ENCODE measurements around the gene CYP3A5. TPM values are rescaled to one million over a fixed set of nuclear protein-coding genes. Genes with fewer than 3 reads are reported as not detected.

CYP3A5 gene
- polyA plus RNA-seq, 1 donor (not counting 4 experiments of a cell fraction or from before 2014, with no cell fraction given): 3.4 TPM

DNA sequence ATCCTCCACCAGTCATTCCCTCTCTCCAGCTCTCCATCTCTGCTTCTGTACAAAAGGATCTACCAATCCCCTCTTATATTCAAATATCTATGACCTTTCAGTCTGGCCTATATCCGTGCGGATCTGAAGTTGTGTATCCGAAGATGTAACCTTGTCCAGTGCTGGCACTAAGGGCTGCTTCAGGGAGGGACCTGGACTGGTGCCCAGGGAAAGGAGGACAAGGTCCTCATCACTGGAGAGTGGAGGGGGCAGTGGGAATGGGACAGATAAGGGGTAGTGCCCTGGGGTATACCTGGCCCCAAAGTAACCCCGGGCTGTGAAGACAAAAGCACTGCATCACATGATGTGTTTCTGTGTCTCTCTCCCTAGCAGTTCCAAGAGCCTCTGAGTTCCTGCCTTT lies 80.0 kb downstream of the CYP3A5 start:
- no peaks in the 10 kb centered on the region for H4K20me1 ChIP-seq (ENCODE audit: control insufficient read depth, extremely low read depth, insufficient read depth, low read length)
- FAIRE-seq: no peak
- no peak overlapping the region for H3K4me2 ChIP-seq (ENCODE audit: control insufficient read depth, extremely low read depth, insufficient read depth, low read depth, low read length)
- dilution Hi-C loops (cut with MboI; ENCODE audit: extremely low pct_ligation_motif_present, low sequenced_read_pairs): no loop called here
- no peaks in the 10 kb centered on the region for H3K79me2 ChIP-seq (ENCODE audit: control insufficient read depth, insufficient read depth, low read length)
- no peak overlapping the region for H3K4me3 ChIP-seq (ENCODE audit: control insufficient read depth in 2 of 3, extremely low read depth in 1 of 3, insufficient read depth in 2 of 3, low read depth in 1 of 3, low read length in 3 of 3)
- no peaks in the 10 kb centered on the region for H3K36me3 ChIP-seq (ENCODE audit: control insufficient read depth in 2 of 2, extremely low read depth in 1 of 2, insufficient read depth in 2 of 2, low read length in 2 of 2)
- no peak for DNase-seq (ENCODE audit: low read depth, low spot score)
- TF ChIP-seq, protein P1, sequence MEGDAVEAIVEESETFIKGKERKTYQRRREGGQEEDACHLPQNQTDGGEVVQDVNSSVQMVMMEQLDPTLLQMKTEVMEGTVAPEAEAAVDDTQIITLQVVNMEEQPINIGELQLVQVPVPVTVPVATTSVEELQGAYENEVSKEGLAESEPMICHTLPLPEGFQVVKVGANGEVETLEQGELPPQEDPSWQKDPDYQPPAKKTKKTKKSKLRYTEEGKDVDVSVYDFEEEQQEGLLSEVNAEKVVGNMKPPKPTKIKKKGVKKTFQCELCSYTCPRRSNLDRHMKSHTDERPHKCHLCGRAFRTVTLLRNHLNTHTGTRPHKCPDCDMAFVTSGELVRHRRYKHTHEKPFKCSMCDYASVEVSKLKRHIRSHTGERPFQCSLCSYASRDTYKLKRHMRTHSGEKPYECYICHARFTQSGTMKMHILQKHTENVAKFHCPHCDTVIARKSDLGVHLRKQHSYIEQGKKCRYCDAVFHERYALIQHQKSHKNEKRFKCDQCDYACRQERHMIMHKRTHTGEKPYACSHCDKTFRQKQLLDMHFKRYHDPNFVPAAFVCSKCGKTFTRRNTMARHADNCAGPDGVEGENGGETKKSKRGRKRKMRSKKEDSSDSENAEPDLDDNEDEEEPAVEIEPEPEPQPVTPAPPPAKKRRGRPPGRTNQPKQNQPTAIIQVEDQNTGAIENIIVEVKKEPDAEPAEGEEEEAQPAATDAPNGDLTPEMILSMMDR (optimal IDR thresholded peaks at IDR 0.05 in 1 of 3, IDR thresholded peaks at IDR 0.05 in 1 of 3, conservative IDR thresholded peaks at IDR 0.05 in 1 of 3; ENCODE audit: extremely low read depth in 1 of 3, insufficient read depth in 2 of 3, low read length in 3 of 3): no peak
- no peak for TF ChIP-seq EZH2 (IDR thresholded peaks at IDR 0.05; ENCODE audit: low read length)
- H3K27me3 ChIP-seq (ENCODE audit: control insufficient read depth, extremely low read depth, insufficient read depth, low read length): no peaks in the 10 kb centered on the region
- no peaks in the 10 kb centered on the region for H3K9me3 ChIP-seq (ENCODE audit: control insufficient read depth, low read depth, low read length)
- no peaks in the 10 kb centered on the region for H3K4me1 ChIP-seq (ENCODE audit: control insufficient read depth, extremely low read depth, insufficient read depth, low read length)
- H2AFZ ChIP-seq (ENCODE audit: control insufficient read depth, low read length): no peak overlapping the region
- H3K27ac ChIP-seq (ENCODE audit: control insufficient read depth, insufficient read depth, low read length): no peak overlapping the region
- H3K9ac ChIP-seq (ENCODE audit: control insufficient read depth, extremely low read depth, insufficient read depth, low read length): no peak overlapping the region
- no peaks in the 10 kb centered on the region for H3K9me1 ChIP-seq (ENCODE audit: control insufficient read depth, extremely low read depth, insufficient read depth, low read length)

Small RNAs within 50 kb of the gene (small RNA-seq; reads per million reads assigned to genes)
- 0 reads per million in 3 experiments for gene CYP3A51P (ENCODE audit: insufficient read length in 3 of 3, low read depth in 3 of 3, low replicate concordance in 1 of 3)
- 0 reads per million in 3 experiments for gene CYP3A7-CYP3A51P (ENCODE audit: insufficient read length in 3 of 3, low read depth in 3 of 3, low replicate concordance in 1 of 3)

Other genes starting within 250 kb of the CYP3A5 start
- 2.8 to 3.5 TPM (median 3.3 TPM) in 3 replicates for gene PTCD1, start 241.2 kb downstream of the CYP3A5 start, polyA plus RNA-seq
- 21.8 to 28.6 TPM (median 25.0 TPM) in 3 replicates for gene CPSF4, start 241.1 kb downstream of the CYP3A5 start, polyA plus RNA-seq
- 741 to 2,588 TPM (median 871 TPM) in 3 replicates for gene ATP5MF, start 213.8 kb downstream of the CYP3A5 start, polyA plus RNA-seq
- gene ZNF789, start 207.1 kb downstream of the CYP3A5 start, polyA plus RNA-seq: 5.4 to 17.5 TPM (median 14.7 TPM) in 3 replicates
- gene ZNF394, start 179.7 kb downstream of the CYP3A5 start, polyA plus RNA-seq: 9.1 to 10.4 TPM (median 10.1 TPM) in 3 replicates
- 7.4 to 8.4 TPM (median 8.4 TPM) in 3 replicates for gene ZKSCAN5, start 175.3 kb downstream of the CYP3A5 start, polyA plus RNA-seq
- 5.5 to 7.6 TPM (median 5.7 TPM) in 3 replicates for gene FAM200A, start 127.9 kb downstream of the CYP3A5 start, polyA plus RNA-seq
- 46.2 to 71.1 TPM (median 59.6 TPM) in 3 replicates for gene ZNF655, start 121.4 kb downstream of the CYP3A5 start, polyA plus RNA-seq
- 0.18 to 0.26 TPM (median 0.23 TPM) in 3 replicates for gene TMEM225B, start 81.7 kb downstream of the CYP3A5 start, polyA plus RNA-seq
- gene ZSCAN25, start 63.0 kb downstream of the CYP3A5 start, polyA plus RNA-seq: 10.3 to 13.1 TPM (median 11.6 TPM) in 3 replicates
- gene CYP3A7, start 55.2 kb upstream of the CYP3A5 start, polyA plus RNA-seq: not detected in 3 replicates
- gene CYP3A4, start 104.2 kb upstream of the CYP3A5 start, polyA plus RNA-seq: not detected in 3 replicates
- not detected in 3 replicates for gene CYP3A43, start 148.0 kb upstream of the CYP3A5 start, polyA plus RNA-seq
- gene OR2AE1, start 197.0 kb upstream of the CYP3A5 start, polyA plus RNA-seq: 0.09 TPM in 1 of 3 replicates, not detected in the others
- gene TRIM4, start 239.5 kb upstream of the CYP3A5 start, polyA plus RNA-seq: 17.9 to 25.5 TPM (median 19.7 TPM) in 3 replicates
- not detected in 3 replicates for gene GJC3, start 249.6 kb upstream of the CYP3A5 start, polyA plus RNA-seq

Data from keratinocyte (primary cell).